ENCODE measurements around the gene HBB.

DNA sequence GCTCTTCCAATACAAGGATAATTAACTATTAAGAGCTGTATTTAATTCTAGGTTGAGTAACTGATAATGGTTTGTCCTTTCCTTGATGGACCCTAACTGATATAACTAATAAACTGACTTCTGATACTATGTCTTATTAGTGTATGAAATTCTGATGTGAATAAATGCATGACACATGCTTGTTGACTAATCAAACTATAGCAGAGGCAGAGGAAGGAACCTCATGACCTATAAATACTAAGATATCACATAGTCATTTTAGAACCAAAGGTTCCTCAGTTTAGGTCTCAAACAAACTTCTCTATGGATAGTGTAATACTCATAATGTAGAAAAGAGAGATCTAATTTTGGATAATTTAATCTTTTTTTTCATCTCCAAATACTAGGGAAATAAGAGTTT is 12.2 kb upstream of the HBB start:
- TF ChIP-seq FOXA1 (IDR thresholded peaks at IDR 0.05) (no peak), HNF4A (conservative IDR thresholded peaks at IDR 0.05) (no peak), ATF3 (IDR thresholded peaks at IDR 0.05) (no peak), SP1 (IDR thresholded peaks at IDR 0.05) (no peak), NR2F2 (IDR thresholded peaks at IDR 0.05) (no peak), YY1 (IDR thresholded peaks at IDR 0.05) (no peak)
- TF ChIP-seq, protein P1, sequence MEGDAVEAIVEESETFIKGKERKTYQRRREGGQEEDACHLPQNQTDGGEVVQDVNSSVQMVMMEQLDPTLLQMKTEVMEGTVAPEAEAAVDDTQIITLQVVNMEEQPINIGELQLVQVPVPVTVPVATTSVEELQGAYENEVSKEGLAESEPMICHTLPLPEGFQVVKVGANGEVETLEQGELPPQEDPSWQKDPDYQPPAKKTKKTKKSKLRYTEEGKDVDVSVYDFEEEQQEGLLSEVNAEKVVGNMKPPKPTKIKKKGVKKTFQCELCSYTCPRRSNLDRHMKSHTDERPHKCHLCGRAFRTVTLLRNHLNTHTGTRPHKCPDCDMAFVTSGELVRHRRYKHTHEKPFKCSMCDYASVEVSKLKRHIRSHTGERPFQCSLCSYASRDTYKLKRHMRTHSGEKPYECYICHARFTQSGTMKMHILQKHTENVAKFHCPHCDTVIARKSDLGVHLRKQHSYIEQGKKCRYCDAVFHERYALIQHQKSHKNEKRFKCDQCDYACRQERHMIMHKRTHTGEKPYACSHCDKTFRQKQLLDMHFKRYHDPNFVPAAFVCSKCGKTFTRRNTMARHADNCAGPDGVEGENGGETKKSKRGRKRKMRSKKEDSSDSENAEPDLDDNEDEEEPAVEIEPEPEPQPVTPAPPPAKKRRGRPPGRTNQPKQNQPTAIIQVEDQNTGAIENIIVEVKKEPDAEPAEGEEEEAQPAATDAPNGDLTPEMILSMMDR (IDR thresholded peaks at IDR 0.05; ENCODE audit: low read depth, low read length, missing input control), result no peak
- TF ChIP-seq, protein P2, sequence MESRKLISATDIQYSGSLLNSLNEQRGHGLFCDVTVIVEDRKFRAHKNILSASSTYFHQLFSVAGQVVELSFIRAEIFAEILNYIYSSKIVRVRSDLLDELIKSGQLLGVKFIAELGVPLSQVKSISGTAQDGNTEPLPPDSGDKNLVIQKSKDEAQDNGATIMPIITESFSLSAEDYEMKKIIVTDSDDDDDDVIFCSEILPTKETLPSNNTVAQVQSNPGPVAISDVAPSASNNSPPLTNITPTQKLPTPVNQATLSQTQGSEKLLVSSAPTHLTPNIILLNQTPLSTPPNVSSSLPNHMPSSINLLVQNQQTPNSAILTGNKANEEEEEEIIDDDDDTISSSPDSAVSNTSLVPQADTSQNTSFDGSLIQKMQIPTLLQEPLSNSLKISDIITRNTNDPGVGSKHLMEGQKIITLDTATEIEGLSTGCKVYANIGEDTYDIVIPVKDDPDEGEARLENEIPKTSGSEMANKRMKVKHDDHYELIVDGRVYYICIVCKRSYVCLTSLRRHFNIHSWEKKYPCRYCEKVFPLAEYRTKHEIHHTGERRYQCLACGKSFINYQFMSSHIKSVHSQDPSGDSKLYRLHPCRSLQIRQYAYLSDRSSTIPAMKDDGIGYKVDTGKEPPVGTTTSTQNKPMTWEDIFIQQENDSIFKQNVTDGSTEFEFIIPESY (IDR thresholded peaks at IDR 0.05), result no peak
- TF ChIP-seq, protein P3, sequence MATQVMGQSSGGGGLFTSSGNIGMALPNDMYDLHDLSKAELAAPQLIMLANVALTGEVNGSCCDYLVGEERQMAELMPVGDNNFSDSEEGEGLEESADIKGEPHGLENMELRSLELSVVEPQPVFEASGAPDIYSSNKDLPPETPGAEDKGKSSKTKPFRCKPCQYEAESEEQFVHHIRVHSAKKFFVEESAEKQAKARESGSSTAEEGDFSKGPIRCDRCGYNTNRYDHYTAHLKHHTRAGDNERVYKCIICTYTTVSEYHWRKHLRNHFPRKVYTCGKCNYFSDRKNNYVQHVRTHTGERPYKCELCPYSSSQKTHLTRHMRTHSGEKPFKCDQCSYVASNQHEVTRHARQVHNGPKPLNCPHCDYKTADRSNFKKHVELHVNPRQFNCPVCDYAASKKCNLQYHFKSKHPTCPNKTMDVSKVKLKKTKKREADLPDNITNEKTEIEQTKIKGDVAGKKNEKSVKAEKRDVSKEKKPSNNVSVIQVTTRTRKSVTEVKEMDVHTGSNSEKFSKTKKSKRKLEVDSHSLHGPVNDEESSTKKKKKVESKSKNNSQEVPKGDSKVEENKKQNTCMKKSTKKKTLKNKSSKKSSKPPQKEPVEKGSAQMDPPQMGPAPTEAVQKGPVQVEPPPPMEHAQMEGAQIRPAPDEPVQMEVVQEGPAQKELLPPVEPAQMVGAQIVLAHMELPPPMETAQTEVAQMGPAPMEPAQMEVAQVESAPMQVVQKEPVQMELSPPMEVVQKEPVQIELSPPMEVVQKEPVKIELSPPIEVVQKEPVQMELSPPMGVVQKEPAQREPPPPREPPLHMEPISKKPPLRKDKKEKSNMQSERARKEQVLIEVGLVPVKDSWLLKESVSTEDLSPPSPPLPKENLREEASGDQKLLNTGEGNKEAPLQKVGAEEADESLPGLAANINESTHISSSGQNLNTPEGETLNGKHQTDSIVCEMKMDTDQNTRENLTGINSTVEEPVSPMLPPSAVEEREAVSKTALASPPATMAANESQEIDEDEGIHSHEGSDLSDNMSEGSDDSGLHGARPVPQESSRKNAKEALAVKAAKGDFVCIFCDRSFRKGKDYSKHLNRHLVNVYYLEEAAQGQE (IDR thresholded peaks at IDR 0.05), result no peak

Measured in liver (tissue), 3 donors.